ENCODE measurements around the gene LAMA5. TPM values are rescaled to one million over a fixed set of nuclear protein-coding genes. Genes with fewer than 3 reads are reported as not detected.

The LAMA5 gene
- polyA plus RNA-seq, 1 donor (not counting 4 experiments of a cell fraction or from before 2014, with no cell fraction given), result 8.7 TPM

- dilution Hi-C loops (cut with MboI; ENCODE audit: extremely low pct_ligation_motif_present, low sequenced_read_pairs), result no loop called here
- Histone ChIP-seq H3K79me2 (ENCODE audit: control insufficient read depth, insufficient read depth, low read length) (no peaks in the 10 kb centered on the region), H3K4me3 (ENCODE audit: control insufficient read depth in 2 of 3, extremely low read depth in 1 of 3, insufficient read depth in 2 of 3, low read depth in 1 of 3, low read length in 3 of 3) (no peak overlapping the region), H3K9me1 (ENCODE audit: control insufficient read depth, extremely low read depth, insufficient read depth, low read length) (no peaks in the 10 kb centered on the region), H3K4me1 (ENCODE audit: control insufficient read depth, extremely low read depth, insufficient read depth, low read length) (no peaks in the 10 kb centered on the region), H4K20me1 (ENCODE audit: control insufficient read depth, extremely low read depth, insufficient read depth, low read length) (no peaks in the 10 kb centered on the region), H3K27me3 (ENCODE audit: control insufficient read depth, extremely low read depth, insufficient read depth, low read length) (no peaks in the 10 kb centered on the region), H3K4me2 (ENCODE audit: control insufficient read depth, extremely low read depth, insufficient read depth, low read depth, low read length) (no peak overlapping the region), H3K36me3 (ENCODE audit: control insufficient read depth in 2 of 2, extremely low read depth in 1 of 2, insufficient read depth in 2 of 2, low read length in 2 of 2) (peaks cover 33 to 42% of the 10 kb centered on the region in 2 experiments), H3K9me3 (ENCODE audit: control insufficient read depth, low read depth, low read length) (no peaks in the 10 kb centered on the region), H3K9ac (ENCODE audit: control insufficient read depth, extremely low read depth, insufficient read depth, low read length) (no peak overlapping the region), H3K27ac (ENCODE audit: control insufficient read depth, insufficient read depth, low read length) (no peak overlapping the region), H2AFZ (ENCODE audit: control insufficient read depth, low read length) (no peak overlapping the region)
- no peak for DNase-seq (ENCODE audit: low read depth, low spot score)
- TF ChIP-seq CTCF (optimal IDR thresholded peaks at IDR 0.05 in 1 of 3, IDR thresholded peaks at IDR 0.05 in 1 of 3, conservative IDR thresholded peaks at IDR 0.05 in 1 of 3; ENCODE audit: extremely low read depth in 1 of 3, insufficient read depth in 2 of 3, low read length in 3 of 3) (no peak), EZH2 (IDR thresholded peaks at IDR 0.05; ENCODE audit: low read length) (no peak)
- no peak for FAIRE-seq
These were observed 82.7 kb downstream of the LAMA5 start for GRCh38 chr20:62284448-62284847.

- H3K4me1 ChIP-seq (ENCODE audit: control insufficient read depth, extremely low read depth, insufficient read depth, low read length), result no peaks in the 10 kb centered on the region
- H3K9me1 ChIP-seq (ENCODE audit: control insufficient read depth, extremely low read depth, insufficient read depth, low read length), result peaks cover 1% of the 10 kb centered on the region
- no peak overlapping the region for H2AFZ ChIP-seq (ENCODE audit: control insufficient read depth, low read length)
- peaks cover 31 to 38% of the 10 kb centered on the region in 2 experiments for H3K36me3 ChIP-seq (ENCODE audit: control insufficient read depth in 2 of 2, extremely low read depth in 1 of 2, insufficient read depth in 2 of 2, low read length in 2 of 2)
- H3K27me3 ChIP-seq (ENCODE audit: control insufficient read depth, extremely low read depth, insufficient read depth, low read length), result no peaks in the 10 kb centered on the region
- DNase-seq (ENCODE audit: low read depth, low spot score) (no peak), FAIRE-seq (no peak)
- TF ChIP-seq CTCF (optimal IDR thresholded peaks at IDR 0.05 in 1 of 3, IDR thresholded peaks at IDR 0.05 in 1 of 3, conservative IDR thresholded peaks at IDR 0.05 in 1 of 3; ENCODE audit: extremely low read depth in 1 of 3, insufficient read depth in 2 of 3, low read length in 3 of 3) (no peak), EZH2 (IDR thresholded peaks at IDR 0.05; ENCODE audit: low read length) (no peak)
- H3K4me3 ChIP-seq (ENCODE audit: control insufficient read depth in 2 of 3, extremely low read depth in 1 of 3, insufficient read depth in 2 of 3, low read depth in 1 of 3, low read length in 3 of 3), result no peak overlapping the region
- H4K20me1 ChIP-seq (ENCODE audit: control insufficient read depth, extremely low read depth, insufficient read depth, low read length), result no peaks in the 10 kb centered on the region
- H3K9me3 ChIP-seq (ENCODE audit: control insufficient read depth, low read depth, low read length), result no peaks in the 10 kb centered on the region
- H3K27ac ChIP-seq (ENCODE audit: control insufficient read depth, insufficient read depth, low read length), result no peak overlapping the region
- no peak overlapping the region for H3K4me2 ChIP-seq (ENCODE audit: control insufficient read depth, extremely low read depth, insufficient read depth, low read depth, low read length)
- no peak overlapping the region for H3K9ac ChIP-seq (ENCODE audit: control insufficient read depth, extremely low read depth, insufficient read depth, low read length)
- dilution Hi-C loops (cut with MboI; ENCODE audit: extremely low pct_ligation_motif_present, low sequenced_read_pairs), result no loop called here
- no peaks in the 10 kb centered on the region for H3K79me2 ChIP-seq (ENCODE audit: control insufficient read depth, insufficient read depth, low read length)
These were observed 84.1 kb downstream of the LAMA5 start for GRCh38 chr20:62282877-62283503.

All from keratinocyte (primary cell).